C1 segment of cervical spinal cord (tissue), 14 donors: Measurements from ENCODE around the gene EXOSC5.
"Not testable (repeated sequence)": the region's sequence is repeated elsewhere in the genome, so short reads cannot be mapped to it uniquely, and the experiment has no call there.

ENCODE experiments used
- DNase-seq, 14 donors: peaks; one replicate each; lab custom pipeline; 2025; lab: John Stamatoyannopoulos, UW

Gene EXOSC5

GRCh38 chr19:41351339-41352245 lies 45.6 kb downstream of the EXOSC5 start:
- peak in 10 of 14 donors; percentile 16 to 68 (median 42) for DNase-seq

DNA sequence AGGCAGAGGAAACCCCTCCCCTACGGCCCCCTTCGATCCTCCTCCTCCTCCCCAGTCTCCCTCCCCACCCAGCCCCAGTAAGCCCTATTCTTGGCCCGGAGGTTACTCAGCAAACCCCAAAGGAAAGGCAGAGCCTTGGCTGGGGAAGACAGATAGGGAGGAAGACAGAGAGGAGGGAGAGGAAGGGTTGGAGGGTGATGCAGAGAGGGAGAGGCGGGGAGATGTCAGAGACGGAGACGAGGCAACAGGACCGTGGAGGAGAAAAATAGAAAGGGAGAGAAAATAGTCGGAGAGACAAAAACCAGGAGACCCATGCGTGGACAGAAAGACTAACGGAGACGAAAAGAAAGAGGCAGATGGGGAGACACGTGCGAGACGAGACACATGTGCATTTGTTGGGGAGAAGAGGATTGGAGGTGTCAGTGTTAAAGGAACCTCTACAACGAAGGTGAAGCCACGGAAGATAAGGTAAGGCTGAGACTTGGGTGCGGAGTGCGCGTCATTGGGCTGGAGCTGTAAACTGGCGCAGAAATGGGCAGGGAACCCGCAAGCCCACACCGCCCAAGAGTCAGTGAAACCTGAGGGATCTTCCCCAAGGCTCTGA lies 46.3 kb downstream of the EXOSC5 start:
- no peak for DNase-seq

- DNase-seq: not testable (repeated sequence)
Measured at GRCh38 chr19:41346916-41347315, 50.2 kb downstream of the EXOSC5 start.

DNA sequence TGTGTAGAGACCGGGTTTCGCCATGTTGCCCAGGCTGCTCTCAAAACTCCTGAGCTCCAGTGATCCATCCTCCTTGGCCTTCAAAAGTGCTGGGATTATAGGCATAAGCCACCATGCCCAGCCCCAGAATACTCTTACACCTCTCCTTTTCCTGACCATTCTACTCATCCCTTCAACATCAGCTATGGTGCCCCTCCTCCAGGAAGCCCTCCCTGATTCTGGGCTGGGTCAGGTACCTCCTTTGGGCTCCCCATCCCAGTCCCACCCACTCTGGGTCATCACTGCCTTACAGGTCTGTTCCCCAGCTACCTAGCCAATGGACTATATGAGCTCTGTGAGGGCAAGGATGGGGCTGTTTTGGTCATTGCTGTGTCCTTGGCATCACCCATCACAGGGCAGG lies 53.0 kb downstream of the EXOSC5 start:
- no peak for DNase-seq

GRCh38 chr19:41341669-41342490 lies 55.3 kb downstream of the EXOSC5 start:
- peak in 1 of 14 donors; percentile 14 for DNase-seq

DNA sequence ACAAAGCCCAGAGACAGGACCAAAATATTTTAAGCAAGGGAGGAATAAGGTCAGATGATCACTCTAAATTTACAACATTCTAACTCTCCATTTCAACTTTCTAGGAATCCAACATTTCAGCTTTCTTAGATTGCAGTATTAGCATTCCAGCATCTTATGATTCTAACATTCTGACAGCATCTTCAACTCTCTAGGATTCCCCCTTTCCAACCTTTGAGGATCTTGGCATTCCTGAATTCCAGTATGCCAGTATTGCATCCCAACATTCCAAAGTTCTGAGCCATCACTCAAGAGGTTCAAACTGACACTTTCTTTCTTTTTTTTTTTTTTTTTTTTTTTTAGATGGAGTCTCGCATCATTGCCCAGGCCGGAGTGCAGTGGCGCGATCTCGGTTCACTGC lies 57.2 kb downstream of the EXOSC5 start:
- no peak for DNase-seq
